CD4-positive, alpha-beta T cell treated with Interleukin-17A for 1 hour (primary cell): ENCODE results near the gene IL2RG.

Experiments used
- DNase-seq: peaks from one replicate; pipeline ENCODE4 v3.0.0-alpha.2; 2020

The IL2RG gene

DNA sequence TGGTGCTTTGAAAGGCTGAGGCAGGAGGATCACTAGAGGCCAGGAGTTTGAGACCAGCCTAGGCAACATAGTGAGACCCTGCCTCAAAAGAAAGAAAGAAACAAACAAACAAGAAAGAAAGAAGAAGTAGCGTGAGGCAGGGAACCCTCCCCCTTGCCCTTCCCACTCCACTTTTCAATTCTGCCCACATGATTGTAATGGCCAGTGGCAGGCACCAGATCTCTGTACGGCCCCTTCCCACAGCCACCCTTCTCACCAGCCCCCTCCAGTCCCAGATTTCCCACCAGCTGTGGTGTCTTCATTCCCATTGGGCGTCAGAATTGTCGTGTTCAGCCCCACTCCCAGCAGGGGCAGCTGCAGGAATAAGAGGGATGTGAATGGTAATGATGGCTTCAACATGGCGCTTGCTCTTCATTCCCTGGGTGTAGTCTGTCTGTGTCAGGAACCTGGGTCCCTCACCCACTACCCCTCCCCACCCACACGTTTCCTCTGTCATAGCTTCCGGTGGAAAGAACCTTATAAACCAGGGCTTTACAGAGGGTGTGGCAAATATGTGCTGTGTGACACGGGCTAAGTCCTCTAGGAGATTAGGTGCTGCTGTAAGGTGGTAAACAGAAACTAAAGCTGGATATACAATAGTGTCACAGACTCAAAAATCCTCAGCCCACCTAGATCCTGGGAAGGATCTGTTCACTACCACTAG is at the start of gene IL2RG:
TSS of gene IL2RG (minus strand) at position 437 of the 703 bp plus-strand sequence. CDS start at position 399, 38 bp downstream.
- peak; percentile 94 for DNase-seq

DNA sequence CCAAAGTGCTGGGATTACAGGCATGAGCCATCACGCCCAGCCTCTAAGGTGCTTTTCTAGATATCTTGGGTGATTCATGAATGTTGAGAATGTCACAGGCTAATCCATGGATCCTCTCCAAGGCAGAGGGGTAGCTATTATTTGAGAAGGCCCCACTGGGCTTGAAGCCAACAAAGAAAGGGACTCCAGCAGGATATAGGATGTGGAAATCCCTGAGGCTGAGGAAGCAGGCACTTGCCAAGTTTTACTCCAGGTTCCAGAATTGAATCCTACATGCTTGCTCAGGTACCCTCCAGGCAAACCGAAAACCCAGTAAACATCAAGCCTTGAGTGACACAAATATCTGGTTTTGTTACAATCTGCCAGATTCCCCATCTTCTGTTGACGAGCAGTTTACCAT is 49.1 kb upstream of the IL2RG start:
- no peak for DNase-seq

DNA sequence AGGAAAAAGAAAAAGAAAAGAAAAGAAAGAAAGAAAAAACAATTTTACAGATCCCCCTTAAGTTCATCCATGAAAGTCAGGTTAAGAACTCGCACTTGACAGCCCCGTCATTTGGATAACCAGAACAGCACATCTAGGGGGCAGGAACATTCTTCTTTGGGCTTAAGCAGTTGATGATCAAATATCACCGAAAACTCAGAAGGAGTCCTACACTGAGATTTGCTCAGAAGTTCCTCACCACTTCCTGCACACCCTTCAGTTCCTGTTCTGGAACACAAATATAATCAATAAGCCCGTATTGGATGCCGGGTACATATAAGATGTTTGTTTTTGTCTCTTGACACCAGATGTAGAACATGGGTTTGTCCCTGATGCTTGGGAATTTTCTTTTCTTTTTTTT is 48.0 kb upstream of the IL2RG start:
- DNase-seq: peak; percentile 4

GRCh38 chrX:71158603-71159002 is 47.2 kb upstream of the IL2RG start:
- DNase-seq: no peak

DNA sequence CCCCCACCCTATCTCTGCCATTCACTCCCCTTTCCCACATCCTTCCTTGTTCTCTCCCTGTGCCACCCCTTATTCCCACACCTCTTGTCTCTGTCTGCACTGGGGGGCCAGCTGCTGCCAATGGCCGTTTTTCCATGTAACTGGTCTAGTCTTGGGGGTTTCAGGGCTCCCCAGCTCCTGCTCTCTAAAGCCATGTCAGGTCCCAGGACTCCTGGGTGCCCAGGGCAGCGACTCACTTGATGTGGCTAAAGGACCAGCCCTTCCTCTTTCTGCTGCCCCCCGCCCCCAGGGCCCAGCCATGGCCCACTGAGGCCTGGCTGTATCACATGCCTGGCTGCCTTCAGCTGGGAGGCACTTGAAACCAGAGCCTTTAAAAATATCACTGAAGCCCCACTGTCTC is 43.3 kb upstream of the IL2RG start:
- DNase-seq: no peak

GRCh38 chrX:71154196-71154595 is 42.8 kb upstream of the IL2RG start:
- DNase-seq: no peak

DNA sequence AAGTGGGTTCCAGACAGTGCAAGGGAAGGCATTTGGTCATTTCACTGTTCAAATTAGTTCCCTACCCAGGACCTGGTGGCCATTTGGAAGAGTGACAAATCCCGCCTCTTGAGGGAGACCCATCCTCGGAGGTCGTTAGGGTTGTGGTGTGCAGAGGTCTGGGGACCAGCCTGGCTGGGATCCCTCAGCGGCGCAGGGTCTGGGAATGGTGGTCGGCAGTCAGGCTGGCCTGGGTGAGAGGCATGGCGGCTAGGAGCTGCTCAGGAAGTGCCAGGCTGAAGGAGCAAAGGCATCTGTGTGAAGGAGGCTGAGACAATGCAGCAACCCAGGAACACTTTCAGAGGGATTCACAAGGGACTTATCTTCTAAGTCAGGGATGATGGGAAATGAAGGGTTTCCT is 40.0 kb upstream of the IL2RG start:
- no peak for DNase-seq

- DNase-seq: no peak
These were observed 36.9 kb upstream of the IL2RG start for GRCh38 chrX:71148278-71148663.

GRCh38 chrX:71147496-71148277 is 36.3 kb upstream of the IL2RG start:
- DNase-seq: no peak

DNA sequence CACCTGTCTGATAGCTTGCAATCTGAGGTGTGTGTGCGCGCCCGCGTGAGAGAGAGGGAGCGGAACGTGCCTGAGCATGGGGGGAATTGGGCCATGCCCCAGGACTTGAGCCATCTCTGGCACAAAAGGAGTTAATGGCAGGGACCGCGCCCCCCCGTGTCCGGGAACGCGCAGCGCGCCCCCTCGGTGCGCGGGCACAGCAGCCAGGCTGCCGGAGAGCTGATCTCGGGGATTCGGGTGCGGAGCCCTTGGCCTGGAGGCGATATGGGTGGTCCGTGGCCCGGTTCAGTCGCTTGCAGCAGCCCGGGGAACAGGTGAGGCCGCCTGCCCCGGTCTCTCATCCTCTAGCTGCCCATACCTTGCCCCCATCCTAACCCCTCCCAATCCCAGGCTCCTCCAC is 33.3 kb upstream of the IL2RG start, which contains the start of gene NLGN3:
TSS of gene NLGN3 (plus strand) at position 191 of the 400 bp plus-strand sequence. CDS start 2,909 bp downstream, outside the sequence.
- no peak for DNase-seq

DNA sequence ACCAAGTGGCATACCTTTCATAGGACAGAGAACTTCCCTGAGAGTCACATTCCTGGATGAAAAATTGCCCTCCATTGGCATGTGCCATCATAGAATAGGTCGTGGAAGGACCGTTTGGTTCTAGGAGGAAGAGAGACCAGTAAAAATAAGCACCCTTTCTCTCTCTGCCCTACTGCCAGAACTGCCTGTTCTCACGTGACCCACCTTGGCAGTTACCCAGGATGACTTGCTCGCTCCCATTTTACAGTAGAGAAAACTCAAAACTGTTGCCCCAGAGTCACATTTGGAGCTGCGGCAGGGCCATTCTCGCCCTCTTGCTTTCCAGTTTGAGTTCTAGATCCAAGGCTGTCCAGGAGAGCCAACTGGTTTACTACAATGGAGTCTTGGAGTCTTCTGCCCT is 32.1 kb upstream of the IL2RG start:
- DNase-seq: no peak

GRCh38 chrX:71140440-71140839 is 29.1 kb upstream of the IL2RG start:
- no peak for DNase-seq

DNA sequence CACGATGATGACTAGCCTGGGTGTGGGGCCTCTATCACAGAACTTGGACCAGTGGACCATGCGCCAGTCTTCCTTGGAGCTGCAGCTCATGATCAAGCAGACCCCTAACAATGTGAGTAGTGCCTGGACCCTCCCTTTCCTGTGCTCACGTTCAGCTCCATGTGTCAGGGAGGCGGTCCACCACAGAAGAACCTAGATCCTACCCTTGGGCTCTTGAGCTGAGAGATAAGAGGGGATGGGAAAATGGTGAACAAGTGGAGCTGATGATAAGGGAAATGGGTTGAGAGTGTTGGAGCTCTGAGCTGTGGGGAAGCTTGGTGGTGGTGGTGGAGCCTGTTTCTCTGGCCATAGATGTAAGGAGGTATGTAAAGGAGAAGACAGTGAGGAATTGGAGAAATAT is 20.1 kb upstream of the IL2RG start:
- DNase-seq: no peak

GRCh38 chrX:71128915-71129765 is 17.8 kb upstream of the IL2RG start:
- DNase-seq: peak; percentile 84

- DNase-seq: no peak
These were observed 16.9 kb upstream of the IL2RG start for GRCh38 chrX:71128166-71128833.

DNA sequence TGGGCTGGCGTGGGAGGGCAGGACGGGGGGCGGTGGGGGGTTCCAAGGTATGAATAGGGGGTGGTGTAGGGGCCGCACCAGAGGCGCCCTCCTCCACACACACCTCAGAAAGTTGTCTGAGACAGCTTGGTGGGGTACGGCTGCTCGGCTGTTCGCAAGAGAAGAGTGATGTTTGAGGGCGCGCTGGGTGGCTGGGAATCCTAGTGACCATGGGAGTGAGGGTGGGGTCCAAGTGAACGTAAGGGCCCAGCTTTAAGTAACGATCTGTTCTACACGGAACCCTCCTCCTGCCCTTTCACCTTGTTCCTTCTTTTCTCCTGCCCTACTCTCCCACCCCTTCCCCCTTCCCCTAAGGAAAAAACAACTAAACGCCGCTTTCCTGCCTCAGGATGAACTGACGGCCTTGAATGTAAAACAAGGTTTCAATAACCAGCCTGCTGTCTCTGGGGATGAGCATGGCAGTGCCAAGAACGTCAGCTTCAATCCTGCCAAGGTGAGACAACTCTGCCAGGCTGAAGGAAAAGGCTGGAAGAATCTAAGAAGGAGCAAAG is 7.7 kb upstream of the IL2RG start:
- no peak for DNase-seq

DNA sequence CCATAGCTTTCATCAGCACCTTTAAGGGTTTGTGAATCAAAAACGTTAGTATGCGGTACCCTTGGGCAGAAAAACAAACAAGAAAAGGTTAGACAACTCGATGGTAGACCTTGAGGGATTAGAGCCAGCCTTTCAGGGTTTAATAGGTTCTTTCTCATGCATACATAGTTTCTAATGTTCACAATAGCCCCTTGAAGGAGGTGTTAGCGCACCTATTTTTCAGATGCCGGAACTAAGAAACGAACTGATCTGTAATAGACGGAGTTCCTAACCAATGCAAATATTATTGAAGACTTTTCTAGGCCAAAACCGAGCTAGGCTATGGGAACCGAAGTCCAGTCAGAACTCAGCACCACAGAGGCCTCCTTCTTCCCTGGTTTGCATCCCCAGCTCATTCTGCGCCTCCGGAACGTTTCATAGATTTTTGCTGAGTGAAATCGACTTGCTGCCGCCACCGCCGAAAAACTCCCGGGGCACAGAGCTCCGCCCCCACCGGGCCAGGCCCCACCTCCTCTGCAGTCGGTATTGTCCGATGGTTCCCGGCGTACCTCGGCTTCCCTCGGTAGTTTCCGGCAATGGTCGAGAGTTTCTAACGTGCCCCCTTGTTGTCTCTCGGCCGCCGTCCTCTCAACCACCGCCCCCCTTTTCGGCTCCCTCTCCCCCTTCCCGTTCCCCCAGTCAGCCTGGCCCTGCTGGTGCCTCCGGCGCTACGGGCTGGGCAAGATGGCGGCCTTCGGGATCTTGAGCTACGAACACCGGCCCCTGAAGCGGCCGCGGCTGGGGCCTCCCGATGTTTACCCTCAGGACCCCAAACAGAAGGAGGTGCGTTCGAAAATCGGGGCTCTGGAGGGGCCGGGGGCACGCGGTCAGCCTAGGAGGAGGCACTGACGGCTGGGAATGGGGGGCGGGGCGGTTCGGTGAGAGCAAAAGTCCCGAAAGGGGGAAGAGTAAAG is 6.9 kb upstream of the IL2RG start, which contains the start of gene MED12:
TSS of gene MED12 (plus strand) at position 565 of the 953 bp plus-strand sequence. CDS start at position 724, 159 bp downstream.
- DNase-seq: peak; percentile 87

DNA sequence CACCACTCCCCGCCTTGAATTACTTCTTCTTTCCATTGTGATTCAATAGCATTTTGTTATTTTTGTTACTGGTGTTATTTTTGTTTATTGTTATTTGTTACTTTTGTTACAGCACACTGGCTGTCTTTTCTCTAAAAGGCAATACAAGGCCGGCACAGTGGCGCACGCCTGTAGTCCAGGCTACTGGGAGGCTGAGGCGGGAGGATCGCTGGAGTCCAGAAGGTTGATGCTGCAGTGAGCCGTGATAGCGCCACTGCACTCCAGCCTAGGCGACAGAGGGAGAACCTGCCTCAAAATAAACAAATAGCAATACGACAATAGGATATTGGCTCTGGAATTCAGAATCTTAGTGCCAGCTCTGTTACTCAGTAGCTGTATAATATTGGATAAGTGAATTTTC is 6.0 kb upstream of the IL2RG start:
- no peak for DNase-seq

DNA sequence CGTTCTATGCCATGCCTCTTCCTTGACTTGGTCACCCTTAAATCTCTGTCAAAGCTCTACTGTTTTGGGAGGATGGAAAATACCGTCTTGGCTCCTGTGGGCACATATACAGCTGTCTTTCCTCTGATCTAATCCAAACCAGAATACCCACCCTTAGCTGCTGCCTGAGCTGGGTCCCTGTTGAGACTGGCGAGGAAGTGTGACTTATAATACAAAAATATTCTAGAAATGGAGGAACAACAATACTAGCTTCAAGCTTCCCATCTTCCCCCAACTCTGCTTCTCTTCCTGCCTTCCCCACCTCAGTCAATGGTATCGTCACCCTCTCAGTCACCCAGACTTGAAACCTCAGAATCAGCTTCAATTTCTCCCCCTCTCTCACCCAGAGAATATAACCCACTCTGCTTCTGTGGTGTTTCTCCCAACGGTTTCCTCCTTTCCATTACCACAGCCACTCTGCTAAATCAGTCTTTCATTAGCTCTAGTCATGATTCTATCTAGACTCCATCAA is 599 bp upstream of the IL2RG start:
- peak; percentile 70 for DNase-seq

DNA sequence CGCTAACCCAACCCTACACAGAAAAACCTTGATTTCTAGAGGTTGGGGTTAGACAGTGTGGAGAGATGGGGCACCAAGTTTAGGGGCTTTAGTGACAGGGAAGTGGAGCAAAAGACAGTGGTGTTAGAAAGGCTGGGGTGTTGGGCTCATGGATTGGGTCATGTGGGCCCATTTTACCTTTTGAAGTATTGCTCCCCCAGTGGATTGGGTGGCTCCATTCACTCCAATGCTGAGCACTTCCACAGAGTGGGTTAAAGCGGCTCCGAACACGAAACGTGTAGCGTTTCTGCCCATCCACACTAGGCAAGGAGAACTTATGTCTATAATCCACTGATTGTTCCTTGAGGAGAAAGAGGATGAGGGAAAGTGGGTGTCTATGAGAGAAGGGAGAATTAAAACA is 2.3 kb downstream of the IL2RG start:
- DNase-seq: peak; percentile 50
